H9 (cell line): ENCODE measurements around the gene RASAL1. TPM values are rescaled to one million over a fixed set of nuclear protein-coding genes. Genes with fewer than 3 reads are reported as not detected.

ENCODE experiments used
- DNase-seq: peaks from one replicate; pipeline ENCODE4 v3.0.0-alpha.2; 2017
- H2AFZ ChIP-seq: one replicate; pipeline ENCODE4 v1.6.1; 2013; ENCODE audit warnings: mild to moderate bottlenecking, low read length, control low read depth, moderate library complexity
- H2AK5ac ChIP-seq: 2 replicates; pipeline ENCODE4 v1.6.1; 2013; ENCODE audit warnings: low read length, control low read depth, mixed read lengths; ENCODE audit not compliant: insufficient read length
- H2BK120ac ChIP-seq: one replicate; pipeline ENCODE4 v1.6.1; 2013; ENCODE audit warnings: low read depth, mild to moderate bottlenecking, low read length, control low read depth, inconsistent platforms; ENCODE audit not compliant: poor library complexity, severe bottlenecking
- H2BK12ac ChIP-seq: 2 replicates; pipeline ENCODE4 v1.6.1; 2013; ENCODE audit warnings: low read length, control low read depth, mixed read lengths, low read depth; ENCODE audit not compliant: insufficient read length
- H2BK15ac ChIP-seq: 2 replicates; pipeline ENCODE4 v1.6.1; 2013; ENCODE audit warnings: low read depth, low read length, control low read depth
- H2BK20ac ChIP-seq: one replicate; pipeline ENCODE4 v1.6.1; 2013; ENCODE audit warnings: low read depth, mild to moderate bottlenecking, low read length, control low read depth, inconsistent platforms; ENCODE audit not compliant: poor library complexity, severe bottlenecking
- H2BK5ac ChIP-seq: 2 replicates; pipeline ENCODE4 v1.6.1; 2013; ENCODE audit warnings: low read length, control low read depth, mixed read lengths; ENCODE audit not compliant: insufficient read length
- H3K14ac ChIP-seq: 2 replicates; pipeline ENCODE4 v1.6.1; 2013; ENCODE audit warnings: low read length, control low read depth; ENCODE audit not compliant: insufficient read depth
- H3K18ac ChIP-seq: 2 replicates; pipeline ENCODE4 v1.6.1; 2013; ENCODE audit warnings: low read depth, mild to moderate bottlenecking, mixed read lengths, low read length, control low read depth; ENCODE audit not compliant: insufficient read length
- H3K23ac ChIP-seq: 2 replicates; pipeline ENCODE4 v1.6.1; 2013; ENCODE audit warnings: low read length, control low read depth, mixed read lengths, low read depth; ENCODE audit not compliant: insufficient read length
- H3K23me2 ChIP-seq: 2 replicates; pipeline ENCODE4 v1.6.1; 2013; ENCODE audit warnings: low read depth, mild to moderate bottlenecking, mixed read lengths, low read length, control low read depth; ENCODE audit not compliant: insufficient read length, poor library complexity, severe bottlenecking
- H3K27ac ChIP-seq: 2 replicates; pipeline ENCODE4 v1.5.1; 2013; ENCODE audit warnings: low read length, control low read depth, mixed read lengths, low read depth; ENCODE audit not compliant: insufficient read length
- H3K27me3 ChIP-seq: 2 replicates; pipeline ENCODE4 v1.6.1; 2013; ENCODE audit warnings: low read length, control low read depth, inconsistent platforms; ENCODE audit not compliant: insufficient read depth
- H3K4ac ChIP-seq: 2 replicates; pipeline ENCODE4 v1.6.1; 2013; ENCODE audit warnings: low read depth, mild to moderate bottlenecking, control low read depth, inconsistent platforms, low read length, moderate library complexity
- H3K4me1 ChIP-seq: 2 replicates; pipeline ENCODE4 v1.6.1; 2013; ENCODE audit warnings: low read length, control low read depth, inconsistent platforms; ENCODE audit not compliant: insufficient read depth
- H3K4me2 ChIP-seq: 2 replicates; pipeline ENCODE4 v1.6.1; 2013; ENCODE audit warnings: low read length, control low read depth, mixed read lengths; ENCODE audit not compliant: insufficient read length, insufficient read depth
- H3K56ac ChIP-seq: 2 replicates; pipeline ENCODE4 v1.6.1; 2013; ENCODE audit warnings: low read depth, mild to moderate bottlenecking, mixed read lengths, low read length, control low read depth; ENCODE audit not compliant: insufficient read length
- H3K79me1 ChIP-seq: 2 replicates; pipeline ENCODE4 v1.6.1; 2013; ENCODE audit warnings: low read depth, mild to moderate bottlenecking, moderate library complexity, low read length, control low read depth, inconsistent platforms; ENCODE audit not compliant: insufficient read depth, poor library complexity, severe bottlenecking
- H3K79me2 ChIP-seq: 2 replicates; pipeline ENCODE4 v1.6.1; 2013; ENCODE audit warnings: low read length, control low read depth, inconsistent platforms; ENCODE audit not compliant: insufficient read depth
- H3K9ac ChIP-seq: 2 replicates; pipeline ENCODE4 v1.6.1; 2013; ENCODE audit warnings: low read length, control low read depth, mixed read lengths; ENCODE audit not compliant: insufficient read length; ENCODE audit errors: extremely low read depth
- H3K9me3 ChIP-seq: one replicate; pipeline ENCODE4 v1.6.1; 2013; ENCODE audit warnings: low read depth, low read length, inconsistent platforms; ENCODE audit not compliant: control insufficient read depth
- H3T11ph ChIP-seq: one replicate; pipeline ENCODE4 v1.6.1; 2013; ENCODE audit warnings: mild to moderate bottlenecking, low read length, control low read depth, inconsistent platforms
- H4K20me1 ChIP-seq: one replicate; pipeline ENCODE4 v1.6.1; 2013; ENCODE audit not compliant: control insufficient read depth, insufficient read length, insufficient read depth
- H4K5ac ChIP-seq: 2 replicates; pipeline ENCODE4 v1.6.1; 2013; ENCODE audit warnings: low read depth, mild to moderate bottlenecking, mixed read lengths, low read length, control low read depth; ENCODE audit not compliant: insufficient read length
- H4K8ac ChIP-seq: replicated peaks from 2 replicates; pipeline ENCODE4 v1.6.1; 2013; ENCODE audit warnings: low read length, control low read depth, mixed read lengths, low read depth; ENCODE audit not compliant: insufficient read length
- H4K91ac ChIP-seq: 2 replicates; pipeline ENCODE4 v1.6.1; 2013; ENCODE audit warnings: low read depth, mild to moderate bottlenecking, moderate library complexity, mixed read lengths, low read length, control low read depth; ENCODE audit not compliant: insufficient read length
- H3K27ac Mint-ChIP-seq, 3 experiments: 2 replicates in 2 of 3; 3 replicates in 1 of 3; pipeline ENCODE4 v1.8.0; 2020 to 2021; ENCODE audit warnings: mixed read lengths in 3 of 3, mild to moderate bottlenecking in 1 of 3, moderate library complexity in 1 of 3
- H3K27me3 Mint-ChIP-seq: 2 replicates; pipeline ENCODE4 v1.8.0; 2021; ENCODE audit warnings: low read depth, mild to moderate bottlenecking, moderate library complexity, mixed read lengths
- H3K36me3 Mint-ChIP-seq, 3 experiments: 2 replicates in 2 of 3; 3 replicates in 1 of 3; pipeline ENCODE4 v1.8.0; 2020 to 2021; ENCODE audit warnings: low read depth in 3 of 3, mixed read lengths in 3 of 3; ENCODE audit not compliant: insufficient read depth in 1 of 3
- H3K4me1 Mint-ChIP-seq, 2 experiments: 2 replicates each; pipeline ENCODE4 v1.8.0; 2020; ENCODE audit warnings: mixed read lengths in 2 of 2
- H3K4me3 Mint-ChIP-seq, 2 experiments: 2 replicates in 1 of 2; 3 replicates in 1 of 2; pipeline ENCODE4 v1.8.0; 2020 to 2021; ENCODE audit warnings: mild to moderate bottlenecking in 2 of 2, mixed read lengths in 2 of 2, moderate library complexity in 1 of 2
- H3K9me3 Mint-ChIP-seq, 2 experiments: 2 replicates in 1 of 2; 3 replicates in 1 of 2; pipeline ENCODE4 v1.8.0; 2020; ENCODE audit warnings: mild to moderate bottlenecking in 2 of 2, mixed read lengths in 2 of 2, moderate library complexity in 1 of 2
- WGBS: extraction: QIAGEN DNeasy Blood & Tissue Kit; methylation state at CpG from one replicate; pipeline ENCODE4 v1.1.7; 2013; ENCODE audit warnings: missing lambda C conversion rate, low lambda C conversion rate, mixed read lengths; ENCODE audit not compliant: insufficient read length; ENCODE audit errors: extremely low coverage; 5-methylcytosine and 5-hydroxymethylcytosine counted together
- total RNA-seq: library from RNA; stranded (reverse); gene quantifications from 2 replicates; pipeline ENCODE4 v1.2.1, GENCODE V29; 2021
- TF ChIP-seq, protein P1 (sequence below): fragments of 200-600 bp; sonication (generic); conservative IDR thresholded peaks from 3 replicates; pipeline ENCODE4 v1.8.0; 2021; ENCODE audit warnings: antibody characterized with exemption, mild to moderate bottlenecking

RASAL1 gene
- total RNA-seq, 1 experiment from 2014 or later: 2.3 TPM

DNA sequence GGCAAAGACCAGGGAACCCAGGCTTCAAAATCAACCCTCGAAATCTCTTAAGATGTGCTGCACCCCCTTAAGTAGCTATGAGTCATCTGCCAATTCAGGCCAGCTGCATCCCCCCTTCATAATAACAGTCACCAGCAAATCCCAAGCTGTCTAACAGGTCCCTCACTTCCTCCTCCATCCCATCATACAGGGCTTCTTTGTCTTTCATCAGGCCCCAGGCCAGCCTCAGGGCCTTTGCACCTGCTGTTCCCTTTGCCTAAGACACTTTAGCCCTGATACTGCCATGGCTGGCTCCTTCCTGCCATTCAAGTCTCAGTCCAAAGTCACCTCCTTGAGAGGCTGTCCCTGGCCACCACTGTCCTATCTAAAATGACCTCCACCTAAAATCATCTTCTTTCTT, 4.0 kb downstream of the RASAL1 start:
- Mint-ChIP-seq H3K4me3 (no peak overlapping the region), H3K4me1 (peaks cover 12 to 15% of the 10 kb centered on the region in 2 experiments), H3K36me3 (no peaks in the 10 kb centered on the region), H3K27me3 (peaks cover 35% of the 10 kb centered on the region), H3K27ac (peak overlapping the region in 1 of 3 experiments; percentile 84; a peak in 2 of 7 replicates), H3K9me3 (peaks cover 0 to 2% of the 10 kb centered on the region in 2 experiments; a peak in 1 of 5 replicates)
- H3K4ac ChIP-seq: no peak overlapping the region
- no CpG with 5 or more reads among the region's 1 CpG for WGBS
- H4K8ac ChIP-seq: no peak overlapping the region
- H3K23ac ChIP-seq: no peak overlapping the region
- H3K27ac ChIP-seq: no peak overlapping the region
- no peak overlapping the region for H2BK12ac ChIP-seq
- H4K91ac ChIP-seq: no peak overlapping the region
- H3K27me3 ChIP-seq: no peaks in the 10 kb centered on the region
- no peak overlapping the region for H3T11ph ChIP-seq
- no peak overlapping the region for H2AFZ ChIP-seq
- no peak overlapping the region for H2BK5ac ChIP-seq
- H3K4me1 ChIP-seq: no peaks in the 10 kb centered on the region
- H3K14ac ChIP-seq: no peak overlapping the region
- no peak overlapping the region for H2BK20ac ChIP-seq
- peaks cover 12% of the 10 kb centered on the region for H3K23me2 ChIP-seq
- no peaks in the 10 kb centered on the region for H3K9me3 ChIP-seq
- H3K18ac ChIP-seq: no peak overlapping the region
- no peaks in the 10 kb centered on the region for H3K79me2 ChIP-seq
- H3K9ac ChIP-seq: no peak overlapping the region
- TF ChIP-seq, protein P1, sequence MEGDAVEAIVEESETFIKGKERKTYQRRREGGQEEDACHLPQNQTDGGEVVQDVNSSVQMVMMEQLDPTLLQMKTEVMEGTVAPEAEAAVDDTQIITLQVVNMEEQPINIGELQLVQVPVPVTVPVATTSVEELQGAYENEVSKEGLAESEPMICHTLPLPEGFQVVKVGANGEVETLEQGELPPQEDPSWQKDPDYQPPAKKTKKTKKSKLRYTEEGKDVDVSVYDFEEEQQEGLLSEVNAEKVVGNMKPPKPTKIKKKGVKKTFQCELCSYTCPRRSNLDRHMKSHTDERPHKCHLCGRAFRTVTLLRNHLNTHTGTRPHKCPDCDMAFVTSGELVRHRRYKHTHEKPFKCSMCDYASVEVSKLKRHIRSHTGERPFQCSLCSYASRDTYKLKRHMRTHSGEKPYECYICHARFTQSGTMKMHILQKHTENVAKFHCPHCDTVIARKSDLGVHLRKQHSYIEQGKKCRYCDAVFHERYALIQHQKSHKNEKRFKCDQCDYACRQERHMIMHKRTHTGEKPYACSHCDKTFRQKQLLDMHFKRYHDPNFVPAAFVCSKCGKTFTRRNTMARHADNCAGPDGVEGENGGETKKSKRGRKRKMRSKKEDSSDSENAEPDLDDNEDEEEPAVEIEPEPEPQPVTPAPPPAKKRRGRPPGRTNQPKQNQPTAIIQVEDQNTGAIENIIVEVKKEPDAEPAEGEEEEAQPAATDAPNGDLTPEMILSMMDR: no peak
- no peaks in the 10 kb centered on the region for H4K20me1 ChIP-seq
- no peaks in the 10 kb centered on the region for H3K79me1 ChIP-seq
- H4K5ac ChIP-seq: no peak overlapping the region
- no peak overlapping the region for H3K56ac ChIP-seq
- no peak overlapping the region for H2AK5ac ChIP-seq
- H2BK15ac ChIP-seq: no peak overlapping the region
- H2BK120ac ChIP-seq: no peak overlapping the region
- no peak for DNase-seq
- no peak overlapping the region for H3K4me2 ChIP-seq
